Chondrocyte (in vitro differentiated cells): ENCODE data around the gene BEST4. TPM values are rescaled to one million over a fixed set of nuclear protein-coding genes. Genes with fewer than 3 reads are reported as not detected.

Experiments used
- DNase-seq: peaks from one replicate; pipeline ENCODE4 v3.0.0; 2021; ENCODE audit warnings: mixed read lengths, low spot score
- H3K27ac Mint-ChIP-seq: one replicate; pipeline ENCODE4 v1.8.0; 2021; ENCODE audit warnings: mild to moderate bottlenecking, moderate library complexity, mixed read lengths; ENCODE audit not compliant: unreplicated experiment
- H3K27me3 Mint-ChIP-seq: 2 replicates; pipeline ENCODE4 v1.8.0; 2021; ENCODE audit warnings: low read depth, mixed read lengths
- H3K36me3 Mint-ChIP-seq: 2 replicates; pipeline ENCODE4 v1.8.0; 2021; ENCODE audit warnings: low read depth, mixed read lengths
- H3K4me1 Mint-ChIP-seq: 2 replicates; pipeline ENCODE4 v1.8.0; 2021; ENCODE audit warnings: low read depth, mild to moderate bottlenecking, mixed read lengths
- H3K4me3 Mint-ChIP-seq: one replicate; pipeline ENCODE4 v1.8.0; 2021; ENCODE audit warnings: mild to moderate bottlenecking, moderate library complexity, mixed read lengths; ENCODE audit not compliant: unreplicated experiment
- H3K9me3 Mint-ChIP-seq: 2 replicates; pipeline ENCODE4 v1.8.0; 2021; ENCODE audit warnings: low read depth, mixed read lengths
- long read RNA-seq: library from polyadenylated mRNA; stranded (forward); transcript quantifications from one replicate; pipeline ENCODE4 v2.0.0, GENCODE V29; 2021
- total RNA-seq: library from RNA; stranded (reverse); gene quantifications from 3 replicates; pipeline ENCODE4 v1.2.1, GENCODE V29; 2021
- TF ChIP-seq, protein P1 (sequence below): fragments of 200-600 bp; sonication (generic); IDR thresholded peaks from 2 replicates; pipeline ENCODE4 v1.5.0; 2021; ENCODE audit warnings: antibody characterized with exemption, mild to moderate bottlenecking, moderate library complexity

BEST4 gene
- total RNA-seq = 0.19 to 0.37 TPM (median 0.33 TPM) in 3 replicates
- long read RNA-seq = 0 reads

DNA sequence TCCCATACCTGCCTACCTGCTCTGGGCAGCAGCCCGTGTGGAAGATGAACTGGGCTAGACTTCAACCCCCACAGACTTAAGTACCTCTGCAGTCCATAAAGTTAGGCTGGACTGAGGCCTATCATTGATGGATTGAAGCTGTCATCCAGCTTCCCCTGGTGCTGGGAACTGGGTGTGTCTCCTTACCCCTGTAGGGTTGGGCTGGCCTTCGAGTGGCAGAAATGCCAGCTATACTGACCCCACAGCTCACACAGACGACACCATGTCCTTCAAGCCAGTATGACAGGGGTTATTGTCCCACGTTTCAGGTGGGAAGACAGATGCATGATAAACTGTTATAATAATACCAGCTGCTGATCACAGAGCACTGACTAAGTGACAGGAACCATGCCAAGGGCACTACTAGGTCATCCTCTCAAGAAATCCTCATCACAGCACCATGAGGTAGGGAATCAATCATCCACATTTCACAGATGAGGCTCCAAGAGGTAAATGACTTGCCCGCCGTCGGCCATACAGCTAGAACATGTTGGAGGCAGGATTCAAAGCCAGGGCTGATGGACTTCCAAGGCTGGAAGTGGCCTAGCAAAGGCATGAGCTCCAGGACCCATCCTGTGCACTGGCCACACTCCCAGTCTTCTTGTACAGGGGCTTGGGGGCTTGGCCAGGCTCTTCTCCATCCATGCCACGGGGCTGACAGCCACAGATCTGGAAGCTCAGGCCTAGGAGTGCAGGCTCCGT is at the start of gene BEST4:
TSS of gene BEST4 (minus strand) at position 51 of the 741 bp plus-strand sequence. CDS start 465 bp downstream, outside the sequence.
- DNase-seq = peak; percentile 66
- no peak within 1 kb of the TSS for H3K27ac Mint-ChIP-seq
- no peaks in the 10 kb centered on the region for H3K9me3 Mint-ChIP-seq
- H3K4me3 Mint-ChIP-seq = no peak within 1 kb of the TSS
- peaks cover 21% of the 10 kb centered on the region for H3K4me1 Mint-ChIP-seq
- no peaks in the 10 kb centered on the region for H3K27me3 Mint-ChIP-seq
- TF ChIP-seq, protein P1, sequence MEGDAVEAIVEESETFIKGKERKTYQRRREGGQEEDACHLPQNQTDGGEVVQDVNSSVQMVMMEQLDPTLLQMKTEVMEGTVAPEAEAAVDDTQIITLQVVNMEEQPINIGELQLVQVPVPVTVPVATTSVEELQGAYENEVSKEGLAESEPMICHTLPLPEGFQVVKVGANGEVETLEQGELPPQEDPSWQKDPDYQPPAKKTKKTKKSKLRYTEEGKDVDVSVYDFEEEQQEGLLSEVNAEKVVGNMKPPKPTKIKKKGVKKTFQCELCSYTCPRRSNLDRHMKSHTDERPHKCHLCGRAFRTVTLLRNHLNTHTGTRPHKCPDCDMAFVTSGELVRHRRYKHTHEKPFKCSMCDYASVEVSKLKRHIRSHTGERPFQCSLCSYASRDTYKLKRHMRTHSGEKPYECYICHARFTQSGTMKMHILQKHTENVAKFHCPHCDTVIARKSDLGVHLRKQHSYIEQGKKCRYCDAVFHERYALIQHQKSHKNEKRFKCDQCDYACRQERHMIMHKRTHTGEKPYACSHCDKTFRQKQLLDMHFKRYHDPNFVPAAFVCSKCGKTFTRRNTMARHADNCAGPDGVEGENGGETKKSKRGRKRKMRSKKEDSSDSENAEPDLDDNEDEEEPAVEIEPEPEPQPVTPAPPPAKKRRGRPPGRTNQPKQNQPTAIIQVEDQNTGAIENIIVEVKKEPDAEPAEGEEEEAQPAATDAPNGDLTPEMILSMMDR = no peak
- no peaks in the 10 kb centered on the region for H3K36me3 Mint-ChIP-seq

DNA sequence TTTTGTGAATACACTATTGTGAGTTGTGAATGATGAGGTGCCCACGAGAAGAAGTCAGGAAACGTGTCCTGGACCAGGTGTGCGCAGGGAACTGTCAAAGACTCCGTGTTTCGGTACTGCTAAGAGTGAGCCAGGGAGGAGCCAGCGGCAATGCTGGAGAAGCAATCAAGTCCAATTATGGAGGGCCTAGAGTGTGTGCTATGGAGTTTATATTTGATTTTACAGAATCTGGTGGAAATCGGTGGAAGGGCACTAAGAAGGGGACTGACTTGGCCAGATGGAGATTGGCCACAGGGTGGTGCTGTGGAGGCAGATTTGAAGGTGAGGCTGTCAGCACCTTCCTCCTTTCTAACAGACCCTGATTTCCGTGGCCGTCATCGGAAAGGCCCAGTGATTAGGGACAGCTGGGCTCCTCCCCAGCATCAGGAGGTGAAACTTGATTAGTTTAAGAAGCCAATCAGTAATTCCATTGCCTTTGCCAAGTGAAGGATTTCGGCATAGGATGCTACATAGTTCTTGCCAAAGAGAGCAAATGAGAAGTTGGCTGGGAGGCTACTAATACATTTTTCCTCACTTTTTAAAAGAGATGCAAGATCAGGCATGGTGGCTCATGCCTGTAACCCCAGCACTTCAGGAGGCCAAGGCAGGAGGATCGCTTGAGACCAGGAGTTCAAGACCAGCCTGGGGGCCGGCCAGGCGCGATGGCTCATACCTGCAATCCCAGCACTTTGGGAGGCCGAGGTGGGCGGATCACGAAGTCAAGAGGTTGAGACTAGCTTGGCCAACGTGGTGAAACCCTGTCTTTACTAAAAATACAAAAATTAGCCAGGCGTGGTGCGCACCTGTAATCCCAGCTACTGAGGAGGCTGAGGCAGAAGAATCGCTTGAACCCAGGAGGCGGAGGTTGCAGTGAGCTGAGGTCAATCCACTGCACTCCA is 48.0 kb upstream of the BEST4 start:
- Mint-ChIP-seq H3K36me3 (no peaks in the 10 kb centered on the region), H3K9me3 (no peaks in the 10 kb centered on the region), H3K27me3 (no peaks in the 10 kb centered on the region), H3K4me3 (no peak overlapping the region), H3K27ac (no peak overlapping the region), H3K4me1 (peaks cover 6% of the 10 kb centered on the region)
- no peak for DNase-seq
- TF ChIP-seq, protein P1 = peak; percentile 95

DNA sequence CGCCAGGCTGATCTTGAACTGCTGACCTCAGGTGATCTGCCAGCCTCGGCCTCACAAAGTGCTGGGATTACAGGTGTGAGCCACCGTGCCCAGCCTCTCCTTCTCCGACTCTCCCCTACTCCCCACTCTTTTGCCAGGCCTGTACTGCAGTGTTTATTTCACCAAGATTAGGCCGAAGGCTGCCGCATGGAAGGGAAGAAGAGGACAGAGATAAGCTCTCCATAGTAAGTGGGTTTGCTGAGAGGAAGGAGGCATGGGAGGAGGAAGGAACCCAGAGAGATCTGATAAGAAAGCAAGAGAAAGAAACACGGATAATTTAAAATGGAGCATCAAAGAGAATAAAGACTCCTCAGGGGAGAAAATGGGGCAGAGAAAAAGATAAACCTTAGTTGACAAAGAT is 46.4 kb upstream of the BEST4 start:
- H3K27me3 Mint-ChIP-seq = no peaks in the 10 kb centered on the region

GRCh38 chr1:44832056-44832705 is 44.2 kb upstream of the BEST4 start:
- no peak overlapping the region for H3K27ac Mint-ChIP-seq
- H3K4me3 Mint-ChIP-seq = no peak overlapping the region

More for the DNA sequence above, 46.4 kb upstream of the BEST4 start:
- Mint-ChIP-seq H3K27ac (no peak overlapping the region), H3K36me3 (no peaks in the 10 kb centered on the region), H3K4me3 (no peak overlapping the region), H3K9me3 (no peaks in the 10 kb centered on the region), H3K4me1 (peaks cover 6% of the 10 kb centered on the region)
- TF ChIP-seq, protein P1 = no peak
- DNase-seq = no peak

More at GRCh38 chr1:44832056-44832705, 44.2 kb upstream of the BEST4 start:
- Mint-ChIP-seq H3K4me1 (peaks cover 6% of the 10 kb centered on the region), H3K9me3 (no peaks in the 10 kb centered on the region), H3K27me3 (no peaks in the 10 kb centered on the region), H3K36me3 (no peaks in the 10 kb centered on the region)
- DNase-seq = no peak
- TF ChIP-seq, protein P1 = no peak
